IPS DF 6.9 (cell line): ENCODE results near the gene PTPRG.

Experiments used
- DNase-seq: peaks from one replicate; pipeline ENCODE4 v3.0.0-alpha.2; 2013; ENCODE audit warnings: low read depth, low spot score
- H3K27ac ChIP-seq: one replicate; pipeline ENCODE4 v1.5.1; 2013; ENCODE audit warnings: low read length, control low read depth
- H3K27me3 ChIP-seq: 2 replicates; pipeline ENCODE4 v1.6.1; 2013; ENCODE audit warnings: mild to moderate bottlenecking, low read length; ENCODE audit not compliant: control insufficient read depth, insufficient read depth
- H3K36me3 ChIP-seq: 2 replicates; pipeline ENCODE4 v1.6.1; 2013; ENCODE audit warnings: low read length; ENCODE audit not compliant: control insufficient read depth, insufficient read depth
- H3K4me1 ChIP-seq: 2 replicates; pipeline ENCODE4 v1.6.1; 2013; ENCODE audit warnings: low read length; ENCODE audit not compliant: control insufficient read depth, insufficient read depth
- H3K4me3 ChIP-seq: 2 replicates; pipeline ENCODE4 v1.5.1; 2013; ENCODE audit warnings: mild to moderate bottlenecking, low read length
- H3K9me3 ChIP-seq: 2 replicates; pipeline ENCODE4 v1.6.1; 2013; ENCODE audit warnings: low read length, inconsistent platforms; ENCODE audit not compliant: control insufficient read depth, insufficient read depth
- WGBS: extraction: QIAGEN DNeasy Blood & Tissue Kit; methylation state at CpG from one replicate; pipeline ENCODE4 v1.1.7; 2013; ENCODE audit warnings: mixed read lengths, missing lambda C conversion rate; ENCODE audit not compliant: insufficient read length, insufficient coverage; 5-methylcytosine and 5-hydroxymethylcytosine counted together

PTPRG gene

GRCh38 chr3:61572879-61573278, 11.5 kb downstream of the PTPRG start:
- Histone ChIP-seq H3K9me3 (no peaks in the 10 kb centered on the region), H3K27me3 (no peaks in the 10 kb centered on the region), H3K4me3 (no peak overlapping the region), H3K27ac (no peak overlapping the region), H3K4me1 (peaks cover 2% of the 10 kb centered on the region; the same call in 1 of the 2 replicates), H3K36me3 (no peaks in the 10 kb centered on the region)
- no CpG with 5 or more reads among the region's 5 CpGs for WGBS
- DNase-seq = no peak

- no CpG with 5 or more reads among the region's 3 CpGs for WGBS
- Histone ChIP-seq H3K9me3 (no peaks in the 10 kb centered on the region), H3K27me3 (no peaks in the 10 kb centered on the region), H3K4me1 (peaks cover 2% of the 10 kb centered on the region; the same call in 1 of the 2 replicates), H3K36me3 (no peaks in the 10 kb centered on the region), H3K27ac (no peak overlapping the region), H3K4me3 (no peak overlapping the region)
- DNase-seq = no peak
Measured at GRCh38 chr3:61573441-61573840, 12.1 kb downstream of the PTPRG start.

GRCh38 chr3:61574854-61575253, 13.5 kb downstream of the PTPRG start:
- WGBS = no CpG with 5 or more reads among the region's 11 CpGs
- peaks cover 2% of the 10 kb centered on the region; the same call in 1 of the 2 replicates for H3K4me1 ChIP-seq
- H3K36me3 ChIP-seq = no peaks in the 10 kb centered on the region
- H3K4me3 ChIP-seq = no peak overlapping the region
- no peaks in the 10 kb centered on the region for H3K27me3 ChIP-seq
- no peaks in the 10 kb centered on the region for H3K9me3 ChIP-seq
- H3K27ac ChIP-seq = no peak overlapping the region
- no peak for DNase-seq

- Histone ChIP-seq H3K36me3 (no peaks in the 10 kb centered on the region), H3K27me3 (no peaks in the 10 kb centered on the region), H3K4me3 (no peak overlapping the region), H3K27ac (no peak overlapping the region), H3K4me1 (peaks cover 2% of the 10 kb centered on the region; the same call in 1 of the 2 replicates), H3K9me3 (no peaks in the 10 kb centered on the region)
- WGBS = no CpG with 5 or more reads among the region's 4 CpGs
- DNase-seq = no peak
Measured at GRCh38 chr3:61575893-61576292, 14.5 kb downstream of the PTPRG start.

GRCh38 chr3:61577760-61578159, 16.4 kb downstream of the PTPRG start:
- WGBS = no CpG with 5 or more reads among the region's 3 CpGs
- H3K9me3 ChIP-seq = no peaks in the 10 kb centered on the region
- H3K27ac ChIP-seq = no peak overlapping the region
- no peak for DNase-seq
- H3K4me3 ChIP-seq = no peak overlapping the region
- H3K36me3 ChIP-seq = no peaks in the 10 kb centered on the region
- peaks cover 2% of the 10 kb centered on the region; the same call in 1 of the 2 replicates for H3K4me1 ChIP-seq
- H3K27me3 ChIP-seq = no peaks in the 10 kb centered on the region

GRCh38 chr3:61578667-61579367, 17.4 kb downstream of the PTPRG start:
- Histone ChIP-seq H3K36me3 (no peaks in the 10 kb centered on the region), H3K9me3 (no peaks in the 10 kb centered on the region), H3K27me3 (no peaks in the 10 kb centered on the region), H3K27ac (no peak overlapping the region), H3K4me1 (peaks cover 4% of the 10 kb centered on the region; the same call in 1 of the 2 replicates), H3K4me3 (no peak overlapping the region)
- no CpG with 5 or more reads among the region's 8 CpGs for WGBS
- no peak for DNase-seq

GRCh38 chr3:61579685-61580084, 18.3 kb downstream of the PTPRG start:
- no peak overlapping the region for H3K27ac ChIP-seq
- no CpG with 5 or more reads among the region's 4 CpGs for WGBS
- no peaks in the 10 kb centered on the region for H3K36me3 ChIP-seq
- peaks cover 2% of the 10 kb centered on the region; the same call in 1 of the 2 replicates for H3K4me1 ChIP-seq
- DNase-seq = no peak
- H3K27me3 ChIP-seq = no peaks in the 10 kb centered on the region
- no peaks in the 10 kb centered on the region for H3K9me3 ChIP-seq
- H3K4me3 ChIP-seq = no peak overlapping the region

GRCh38 chr3:61580982-61581643, 19.7 kb downstream of the PTPRG start:
- no peaks in the 10 kb centered on the region for H3K27me3 ChIP-seq
- no CpG with 5 or more reads among the region's 7 CpGs for WGBS
- H3K4me3 ChIP-seq = no peak overlapping the region
- no peak overlapping the region for H3K27ac ChIP-seq
- peaks cover 2% of the 10 kb centered on the region; the same call in 1 of the 2 replicates for H3K4me1 ChIP-seq
- H3K9me3 ChIP-seq = no peaks in the 10 kb centered on the region
- no peaks in the 10 kb centered on the region for H3K36me3 ChIP-seq
- no peak for DNase-seq

GRCh38 chr3:61582287-61582686, 20.9 kb downstream of the PTPRG start:
- H3K36me3 ChIP-seq = no peaks in the 10 kb centered on the region
- no peaks in the 10 kb centered on the region for H3K9me3 ChIP-seq
- no CpG with 5 or more reads among the region's 4 CpGs for WGBS
- peaks cover 4% of the 10 kb centered on the region; the same call in 1 of the 2 replicates for H3K4me1 ChIP-seq
- H3K27me3 ChIP-seq = no peaks in the 10 kb centered on the region
- H3K27ac ChIP-seq = no peak overlapping the region
- no peak for DNase-seq
- no peak overlapping the region for H3K4me3 ChIP-seq

GRCh38 chr3:61582846-61583245, 21.5 kb downstream of the PTPRG start:
- Histone ChIP-seq H3K27ac (no peak overlapping the region), H3K36me3 (no peaks in the 10 kb centered on the region), H3K4me1 (peaks cover 4% of the 10 kb centered on the region; the same call in 1 of the 2 replicates), H3K27me3 (no peaks in the 10 kb centered on the region), H3K4me3 (no peak overlapping the region), H3K9me3 (no peaks in the 10 kb centered on the region)
- WGBS = no CpG with 5 or more reads among the region's 4 CpGs
- no peak for DNase-seq
